MG63 (cell line): ENCODE results near the gene CIDEC. TPM values are rescaled to one million over a fixed set of nuclear protein-coding genes. Genes with fewer than 3 reads are reported as not detected.

Experiments used
- DNase-seq: peaks from one replicate; pipeline ENCODE4 v3.0.0-alpha.2; 2020
- H3K27me3 ChIP-seq: fragments of 250-450 bp; sonication (Bioruptor Pico); 2 replicates; pipeline ENCODE4 v1.5.1; 2020; ENCODE audit warnings: mild to moderate bottlenecking, moderate library complexity
- H3K36me3 ChIP-seq: fragments of 250-450 bp; sonication (Bioruptor Pico); 2 replicates; pipeline ENCODE4 v1.5.1; 2020; ENCODE audit warnings: mild to moderate bottlenecking, moderate library complexity
- H3K4me3 ChIP-seq: fragments of 250-450 bp; sonication (Bioruptor Pico); 2 replicates; pipeline ENCODE4 v1.5.1; 2020; ENCODE audit warnings: mild to moderate bottlenecking, moderate library complexity
- H3K9me3 ChIP-seq: fragments of 250-450 bp; sonication (Bioruptor Pico); 2 replicates; pipeline ENCODE4 v1.5.1; 2020; ENCODE audit warnings: mild to moderate bottlenecking, moderate library complexity
- total RNA-seq: library from RNA; depleted of rRNA; stranded (reverse); fragments of >200 nt; shearing (Covaris generic); gene quantifications from 2 replicates; pipeline ENCODE4 v1.2.3, GENCODE V29; 2014; ENCODE audit warnings: low replicate concordance

The CIDEC gene
- total RNA-seq, 1 experiment from 2014 or later, result not detected

DNA sequence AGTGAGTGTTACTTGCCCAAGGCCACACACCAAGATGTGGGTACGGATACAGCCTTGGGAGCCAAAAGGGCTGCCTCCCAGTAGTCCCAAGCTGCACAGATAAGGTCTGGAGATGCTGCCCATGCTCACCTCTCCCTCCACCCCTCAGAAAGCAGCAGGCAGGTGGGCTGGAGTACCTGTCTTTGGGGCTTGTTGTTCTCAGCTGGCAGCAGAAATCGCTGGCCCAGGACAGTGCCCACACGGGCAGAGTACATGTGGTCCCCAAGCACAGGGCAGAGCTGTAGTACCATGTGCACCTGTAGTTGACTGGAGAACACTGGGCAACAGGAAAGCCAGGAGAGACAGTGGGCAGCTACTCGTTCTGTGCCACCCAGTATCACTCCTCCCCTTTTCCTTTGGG, 41.2 kb downstream of the CIDEC start:
- 0 out of 2 replicates have a peak, but pooled peaks cover 5% of the 10 kb centered on the region for H3K36me3 ChIP-seq
- no peak for DNase-seq
- H3K27me3 ChIP-seq, result no peaks in the 10 kb centered on the region
- no peaks in the 10 kb centered on the region for H3K9me3 ChIP-seq
- no peak overlapping the region for H3K4me3 ChIP-seq

DNA sequence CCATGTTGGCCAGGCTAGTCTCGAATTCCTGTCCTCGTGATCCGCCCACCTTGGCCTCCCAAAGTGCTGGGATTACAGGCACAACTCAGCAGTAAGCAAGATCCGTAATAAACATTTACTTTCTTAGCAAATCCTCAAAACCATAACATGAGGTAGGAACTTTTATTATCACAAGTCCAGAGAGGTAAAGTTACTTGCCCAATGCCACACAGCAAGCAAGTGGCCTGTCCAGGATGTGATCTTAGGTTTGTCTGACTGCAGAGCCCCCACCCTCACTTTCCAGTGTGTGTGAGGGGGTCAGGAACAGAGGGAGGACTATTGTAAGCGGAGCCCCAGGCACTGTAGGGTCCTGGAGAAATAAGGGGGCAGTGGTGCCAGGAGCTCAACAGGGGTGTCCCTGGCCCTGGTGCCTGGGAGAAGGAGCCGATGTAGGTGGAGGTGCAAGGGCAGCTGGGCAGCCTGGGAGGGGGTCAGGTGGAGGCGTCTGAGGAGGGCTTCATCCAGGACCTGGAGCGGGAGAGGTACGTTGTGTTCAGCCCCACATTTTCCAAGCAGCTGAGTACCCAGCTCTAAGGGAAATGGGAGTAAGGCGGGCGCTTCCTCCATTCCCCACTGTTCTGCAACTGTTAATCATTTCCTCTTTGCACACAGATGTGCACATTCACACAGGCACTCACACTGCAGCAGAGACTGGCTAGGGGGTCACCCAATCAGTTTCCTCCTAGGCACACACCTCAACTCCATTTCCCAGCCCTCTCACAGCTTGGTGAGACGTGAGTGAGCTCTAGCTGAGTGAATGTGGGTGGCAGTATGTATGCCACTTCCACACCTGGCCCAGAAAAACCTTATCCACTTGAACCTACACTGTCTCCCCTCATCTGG, 42.1 kb downstream of the CIDEC start:
- Histone ChIP-seq H3K27me3 (no peaks in the 10 kb centered on the region), H3K36me3 (0 out of 2 replicates have a peak, but pooled peaks cover 5% of the 10 kb centered on the region), H3K9me3 (no peaks in the 10 kb centered on the region), H3K4me3 (no peak overlapping the region)
- no peak for DNase-seq

DNA sequence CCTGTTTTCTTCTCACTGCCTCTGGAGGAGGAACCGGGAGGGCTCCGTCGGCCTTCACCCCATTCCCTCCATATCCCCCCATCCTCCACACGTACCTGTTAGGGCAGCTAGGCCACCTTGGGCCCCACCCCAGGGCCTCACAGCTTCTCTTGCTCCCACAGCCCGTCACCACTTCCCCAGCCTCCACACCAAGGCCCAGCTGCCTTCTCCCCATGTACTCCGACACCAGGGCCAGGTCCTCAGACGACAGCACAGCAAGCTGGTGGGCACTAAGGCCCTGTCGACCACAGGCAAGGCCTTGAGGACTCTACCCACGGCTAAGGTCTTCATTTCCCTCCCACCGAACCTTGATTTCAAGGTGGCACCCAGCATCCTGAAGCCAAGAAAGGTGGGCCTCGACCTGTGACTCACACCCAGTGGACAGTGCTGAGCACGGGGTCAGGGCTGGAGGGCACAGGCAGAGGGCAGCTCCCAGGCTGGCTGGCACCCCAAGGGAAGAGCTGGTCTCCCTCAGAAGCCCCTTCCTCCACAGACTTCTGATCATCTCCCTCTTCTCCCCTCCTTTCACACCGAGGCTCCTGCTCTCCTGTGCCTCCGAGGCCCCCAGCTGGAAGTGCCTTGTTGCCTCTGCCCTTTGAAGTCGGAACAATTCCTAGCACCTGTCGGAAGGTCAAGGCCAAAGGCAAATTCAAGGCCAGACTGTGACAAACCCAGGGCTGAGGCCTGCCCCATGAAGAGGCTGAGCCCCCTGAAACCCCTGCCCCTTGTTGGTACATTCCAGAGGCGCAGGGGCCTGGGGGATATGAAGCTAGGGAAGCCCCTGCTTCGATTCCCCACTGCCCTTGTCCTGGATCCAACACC, 45.3 kb downstream of the CIDEC start:
- H3K9me3 ChIP-seq, result no peaks in the 10 kb centered on the region
- H3K4me3 ChIP-seq, result no peak overlapping the region
- H3K36me3 ChIP-seq, result no peaks in the 10 kb centered on the region
- no peak for DNase-seq
- H3K27me3 ChIP-seq, result no peaks in the 10 kb centered on the region

DNA sequence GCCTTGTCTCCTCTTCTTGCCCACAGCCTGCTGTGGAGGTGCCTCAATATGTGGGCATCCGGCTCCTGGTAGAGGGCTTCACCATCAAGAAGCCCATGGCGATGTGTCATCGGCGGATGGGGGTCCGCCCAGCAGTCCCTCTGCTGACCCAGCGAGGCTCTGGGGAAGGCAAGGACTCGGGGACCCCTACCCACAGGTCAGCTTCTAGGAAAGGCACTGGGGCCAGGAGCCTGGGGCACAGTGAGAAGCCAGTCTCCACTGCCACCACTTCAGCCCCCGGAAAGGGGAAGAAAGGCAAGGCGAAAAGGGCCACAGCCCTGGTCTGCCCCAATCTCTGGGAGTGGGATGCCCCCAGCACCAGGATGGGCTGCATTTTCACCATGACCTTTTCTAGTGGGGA, 47.0 kb downstream of the CIDEC start:
- Histone ChIP-seq H3K36me3 (no peaks in the 10 kb centered on the region), H3K27me3 (no peaks in the 10 kb centered on the region), H3K4me3 (no peak overlapping the region), H3K9me3 (no peaks in the 10 kb centered on the region)
- DNase-seq, result no peak

DNA sequence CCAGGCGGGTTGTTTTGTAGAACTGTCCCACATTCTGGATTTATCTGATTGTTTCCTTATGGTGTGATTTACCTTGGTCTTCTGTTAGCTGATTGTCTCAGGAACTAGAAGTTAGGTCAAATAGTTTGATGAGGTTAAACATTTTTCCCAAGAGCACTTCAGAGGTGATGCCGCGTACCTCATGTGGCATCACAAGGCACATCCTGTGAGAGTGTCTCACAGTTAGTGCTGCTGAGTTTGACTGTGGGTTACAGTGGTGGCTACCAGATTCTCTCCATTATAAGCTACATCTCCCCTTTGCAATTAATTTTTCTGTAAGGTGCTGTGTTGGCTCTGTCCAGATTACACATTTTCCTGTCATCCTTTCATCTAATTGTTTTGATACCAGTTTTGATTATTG, 48.8 kb downstream of the CIDEC start:
- Histone ChIP-seq H3K36me3 (no peaks in the 10 kb centered on the region), H3K9me3 (no peaks in the 10 kb centered on the region), H3K4me3 (no peak overlapping the region), H3K27me3 (no peaks in the 10 kb centered on the region)
- no peak for DNase-seq

DNA sequence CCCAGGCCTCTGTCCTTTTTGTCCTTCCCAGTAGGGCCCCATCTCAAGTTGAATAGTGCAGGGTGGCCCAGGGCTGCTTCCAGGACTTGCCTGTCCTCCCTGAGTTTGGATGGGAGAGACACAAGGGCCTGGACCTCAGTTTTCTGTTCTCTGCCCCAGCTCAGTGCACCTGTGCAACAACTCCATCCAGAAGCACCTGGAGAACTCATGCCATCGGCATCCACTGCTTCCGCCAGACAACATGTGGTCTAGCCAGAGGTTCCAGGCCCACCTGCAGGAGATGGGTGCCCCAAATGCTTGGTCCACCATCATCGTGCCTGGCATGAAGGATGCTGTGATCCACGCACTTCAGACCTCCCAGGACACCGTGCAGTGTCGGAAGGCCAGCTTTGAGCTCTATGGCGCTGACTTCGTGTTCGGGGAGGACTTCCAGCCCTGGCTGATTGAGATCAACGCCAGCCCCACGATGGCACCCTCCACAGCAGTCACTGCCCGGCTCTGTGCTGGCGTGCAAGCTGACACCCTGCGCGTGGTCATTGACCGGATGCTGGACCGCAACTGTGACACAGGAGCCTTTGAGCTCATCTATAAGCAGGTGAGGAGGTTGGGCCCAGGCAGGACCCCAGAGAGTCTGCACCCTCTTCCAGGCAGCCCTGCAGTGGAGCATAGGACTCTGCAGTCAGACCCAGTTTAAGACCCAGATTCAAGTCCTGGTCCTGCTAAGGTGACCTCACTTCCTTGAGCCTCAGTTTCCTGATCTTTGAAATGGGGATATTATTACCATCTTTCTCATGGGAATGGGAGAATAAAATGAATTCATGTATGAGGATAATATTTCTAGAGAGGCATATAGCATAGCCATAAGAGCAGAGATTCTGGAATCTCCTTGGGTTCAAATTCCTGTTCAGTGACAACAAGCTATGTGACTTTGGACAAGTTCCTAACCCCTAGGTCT, 51.0 kb downstream of the CIDEC start:
- Histone ChIP-seq H3K36me3 (no peaks in the 10 kb centered on the region), H3K4me3 (no peak overlapping the region), H3K9me3 (no peaks in the 10 kb centered on the region), H3K27me3 (no peaks in the 10 kb centered on the region)
- no peak for DNase-seq

DNA sequence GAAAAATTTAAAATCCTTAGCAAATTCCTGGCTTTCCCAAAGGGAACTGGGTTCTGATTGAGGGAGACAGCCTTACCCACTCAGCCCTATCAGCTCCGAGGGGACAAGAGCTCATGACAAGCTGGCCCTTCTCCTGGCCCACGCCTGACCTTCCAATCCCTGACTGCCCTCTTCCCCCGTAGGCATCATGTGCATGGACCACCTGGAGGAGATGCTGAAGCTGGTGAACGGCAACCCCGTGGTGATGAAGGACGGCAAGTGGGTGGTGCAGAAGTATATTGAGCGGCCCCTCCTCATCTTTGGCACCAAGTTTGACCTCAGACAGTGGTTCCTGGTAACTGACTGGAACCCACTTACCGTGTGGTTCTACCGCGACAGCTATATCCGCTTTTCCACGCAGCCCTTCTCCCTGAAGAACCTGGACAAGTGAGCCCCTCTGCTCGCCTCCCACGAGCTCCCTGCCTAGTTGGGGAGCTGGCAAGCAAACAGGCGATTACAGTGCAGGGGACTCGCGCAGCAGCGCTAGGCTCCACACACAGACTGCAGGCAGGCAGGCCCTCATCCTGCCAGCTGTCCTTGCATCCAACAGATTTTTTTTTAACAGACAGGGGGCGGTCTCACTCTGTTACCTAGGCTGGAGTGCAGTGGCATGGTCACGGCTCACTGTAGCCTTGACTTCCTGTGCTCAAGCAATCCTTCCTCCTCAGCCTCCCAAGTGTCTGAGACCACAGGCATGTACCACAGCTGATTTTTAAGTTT, 53.1 kb downstream of the CIDEC start:
- no peak for DNase-seq
- H3K36me3 ChIP-seq, result no peaks in the 10 kb centered on the region
- no peaks in the 10 kb centered on the region for H3K27me3 ChIP-seq
- H3K4me3 ChIP-seq, result no peak overlapping the region
- H3K9me3 ChIP-seq, result no peaks in the 10 kb centered on the region

DNA sequence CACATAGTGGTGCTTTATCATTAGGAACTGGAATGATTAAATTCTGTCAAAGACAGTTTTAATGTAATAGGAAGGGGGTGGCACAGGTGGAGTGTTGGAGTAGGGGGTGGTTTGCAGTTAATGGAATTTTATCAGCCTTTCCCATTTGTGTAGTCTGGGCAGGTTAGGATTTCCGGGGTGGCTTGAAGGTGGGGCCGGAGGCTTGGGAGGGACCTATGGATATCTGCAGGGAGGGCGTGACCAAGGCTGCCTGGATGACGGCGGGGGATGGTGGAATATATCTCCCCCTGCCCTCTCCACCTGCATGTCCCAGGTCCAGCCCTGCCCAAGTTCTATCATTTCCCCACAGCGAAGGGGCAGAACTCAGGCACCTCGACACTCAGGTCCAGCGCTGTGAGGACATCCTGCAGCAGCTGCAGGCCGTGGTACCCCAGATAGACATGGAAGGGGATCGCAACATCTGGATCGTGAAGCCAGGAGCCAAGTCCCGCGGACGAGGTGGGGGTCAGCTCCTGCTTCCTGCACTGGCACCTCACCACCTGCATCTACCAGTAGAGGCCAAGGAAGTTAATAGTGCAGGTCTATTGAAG, 54.5 kb downstream of the CIDEC start:
- Histone ChIP-seq H3K27me3 (no peaks in the 10 kb centered on the region), H3K9me3 (no peaks in the 10 kb centered on the region), H3K36me3 (no peaks in the 10 kb centered on the region), H3K4me3 (no peak overlapping the region)
- no peak for DNase-seq

DNA sequence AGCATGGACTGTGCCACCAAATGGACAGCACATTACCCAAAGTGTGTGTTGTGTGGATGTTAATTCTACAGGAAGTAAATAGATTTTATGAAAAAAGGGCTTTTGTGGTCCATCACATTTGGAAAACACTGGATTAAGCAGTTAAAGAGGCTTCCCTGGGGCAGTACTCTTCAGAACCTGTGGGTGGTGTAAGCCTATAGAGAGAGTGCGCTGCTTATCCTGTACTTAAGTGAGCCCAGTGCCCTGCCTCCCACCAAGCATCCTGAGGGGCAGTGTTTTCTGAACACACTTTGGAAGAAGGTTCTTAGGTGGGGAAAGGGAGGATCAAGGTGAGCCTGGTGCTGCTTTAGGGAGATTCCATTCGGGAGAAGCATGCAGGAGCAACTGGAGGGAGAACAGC, 59.1 kb downstream of the CIDEC start:
- no peak for DNase-seq
- no peaks in the 10 kb centered on the region for H3K36me3 ChIP-seq
- H3K4me3 ChIP-seq, result no peak overlapping the region
- no peaks in the 10 kb centered on the region for H3K27me3 ChIP-seq
- no peaks in the 10 kb centered on the region for H3K9me3 ChIP-seq

DNA sequence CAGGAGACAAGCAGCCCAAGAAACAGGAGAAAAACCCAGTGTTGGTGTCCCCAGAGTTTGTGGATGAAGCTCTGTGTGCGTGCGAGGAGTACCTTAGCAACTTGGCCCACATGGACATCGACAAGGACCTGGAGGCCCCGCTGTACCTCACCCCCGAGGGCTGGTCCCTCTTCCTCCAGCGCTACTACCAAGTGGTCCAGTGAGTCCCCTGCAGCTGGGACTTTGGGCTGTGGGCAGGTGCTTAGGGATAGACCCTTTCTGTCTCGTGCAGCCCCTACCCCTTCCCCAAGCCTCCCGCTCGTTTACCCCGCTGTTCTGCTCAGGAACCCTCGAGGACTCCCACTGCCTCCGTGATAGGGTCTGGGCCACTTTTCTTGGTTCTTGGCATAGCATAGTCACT, 59.5 kb downstream of the CIDEC start:
- Histone ChIP-seq H3K27me3 (no peaks in the 10 kb centered on the region), H3K36me3 (no peaks in the 10 kb centered on the region), H3K9me3 (no peaks in the 10 kb centered on the region), H3K4me3 (no peak overlapping the region)
- DNase-seq, result no peak

DNA sequence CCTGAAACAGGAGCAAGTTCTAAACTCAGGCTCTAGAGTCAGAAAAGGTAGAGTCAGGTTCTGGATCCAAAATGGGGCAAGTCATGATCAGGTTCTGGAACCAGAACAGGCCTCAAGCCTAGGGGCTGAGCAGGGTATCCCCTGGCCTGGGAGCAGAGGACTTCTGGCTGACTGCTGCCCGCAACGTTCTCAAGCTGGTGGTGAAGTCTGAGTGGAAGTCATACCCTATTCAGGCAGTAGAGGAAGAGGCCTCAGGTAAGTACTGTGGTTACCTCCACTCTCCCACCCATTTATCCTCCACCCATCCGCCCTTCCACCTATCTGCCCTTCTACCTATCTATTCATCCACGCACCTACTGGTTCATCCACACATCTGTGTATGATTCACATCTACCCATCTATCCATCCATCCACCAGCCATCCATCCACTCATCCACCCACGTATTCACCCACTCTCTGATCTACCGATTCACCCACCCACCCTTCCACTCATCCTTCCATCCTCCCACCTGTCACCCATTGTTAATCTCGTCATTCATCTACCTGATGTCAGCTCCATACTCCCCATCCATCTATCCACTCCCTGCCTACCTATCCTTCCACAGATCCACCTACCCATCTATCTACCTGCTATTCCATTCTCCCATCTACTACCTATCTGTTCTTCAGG, 61.3 kb downstream of the CIDEC start:
- Histone ChIP-seq H3K27me3 (no peaks in the 10 kb centered on the region), H3K9me3 (no peaks in the 10 kb centered on the region)

DNA sequence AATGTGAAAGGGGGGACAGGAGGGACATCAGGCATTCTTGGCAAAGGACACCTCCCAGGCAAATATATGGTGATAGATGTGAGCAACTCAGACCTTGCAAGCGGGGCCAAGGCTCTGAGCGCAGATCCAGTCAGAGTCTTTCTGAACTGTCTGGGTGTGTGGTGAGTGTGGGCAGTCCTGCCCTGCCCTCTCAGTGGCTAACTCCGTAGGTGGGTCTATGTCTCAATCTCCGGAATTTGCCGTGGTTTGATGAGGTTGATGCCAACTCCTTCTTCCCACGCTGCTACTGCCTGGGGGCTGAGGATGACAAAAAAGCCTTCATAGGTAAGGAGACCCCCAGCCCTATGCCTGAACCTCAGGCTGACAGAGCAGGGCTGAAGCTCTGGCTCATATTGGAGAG, 62.6 kb downstream of the CIDEC start:
- Histone ChIP-seq H3K36me3 (no peaks in the 10 kb centered on the region), H3K9me3 (no peaks in the 10 kb centered on the region), H3K4me3 (no peak overlapping the region), H3K27me3 (no peaks in the 10 kb centered on the region)
- DNase-seq, result no peak

More for the DNA sequence above, 61.3 kb downstream of the CIDEC start:
- H3K4me3 ChIP-seq, result no peak overlapping the region
- no peaks in the 10 kb centered on the region for H3K36me3 ChIP-seq
- DNase-seq, result no peak
